VCaP (cell line): Measurements from ENCODE around the gene HOMER1.

Experiments
- H3K27ac ChIP-seq: fragments of 450-650 bp; 2 replicates; pipeline ENCODE4 v1.5.1; 2017
- CTCF ChIP-seq: fragments of 450-650 bp; conservative IDR thresholded peaks from 2 replicates; pipeline ENCODE4 v1.5.1; 2017; ENCODE audit warnings: mild to moderate bottlenecking, moderate library complexity

The HOMER1 gene

GRCh38 chr5:79486116-79486515, 27.8 kb downstream of the HOMER1 start:
- no peak for TF ChIP-seq CTCF
- no peak overlapping the region for H3K27ac ChIP-seq

- no peak overlapping the region for H3K27ac ChIP-seq
- TF ChIP-seq CTCF, result no peak
Observed at GRCh38 chr5:79484731-79485130, 29.2 kb downstream of the HOMER1 start.

- no peak for TF ChIP-seq CTCF
- H3K27ac ChIP-seq, result no peak overlapping the region
Observed at GRCh38 chr5:79481574-79481973, 32.4 kb downstream of the HOMER1 start.

- TF ChIP-seq CTCF, result no peak
- no peak overlapping the region for H3K27ac ChIP-seq
Observed at GRCh38 chr5:79480991-79481390, 32.9 kb downstream of the HOMER1 start.

GRCh38 chr5:79475152-79475466, 38.8 kb downstream of the HOMER1 start:
- H3K27ac ChIP-seq, result no peak overlapping the region
- no peak for TF ChIP-seq CTCF

GRCh38 chr5:79474367-79475151, 39.4 kb downstream of the HOMER1 start:
- no peak overlapping the region for H3K27ac ChIP-seq
- no peak for TF ChIP-seq CTCF

- no peak overlapping the region for H3K27ac ChIP-seq
- TF ChIP-seq CTCF, result no peak
Observed at GRCh38 chr5:79471556-79471955, 42.4 kb downstream of the HOMER1 start.
